GM12878 (cell line): ENCODE data around the gene SMAD4. TPM values are rescaled to one million over a fixed set of nuclear protein-coding genes. Genes with fewer than 3 reads are reported as not detected.

Source experiments
- ATAC-seq: fragments of 200-7000 bp; cut with Tn5 transposase; 3 replicates; pipeline ENCODE4 v1.9.1; 2020; ENCODE audit warnings: mild to moderate bottlenecking, moderate library complexity
- BruUV-seq: library from RNA; stranded (reverse); fragments of 400-500 nt; replicated peaks from 2 replicates; lab custom pipeline; 2021; lab: Mats Ljungman, UMichigan
- CTCF ChIA-PET: fragments of 300-600 bp; sonication (Branson Sonifier 250); formaldehyde crosslinking; extraction: SDS; loops from one replicate; lab custom pipeline; 2021; ENCODE audit warnings: inconsistent platforms; lab: Yijun Ruan, JAX
- POLR2A ChIA-PET: fragments of 350-600 bp; formaldehyde crosslinking; extraction: SDS; loops from one replicate; lab custom pipeline; 2021; ENCODE audit warnings: inconsistent platforms; lab: Charles Lee
- RAD21 ChIA-PET: fragments of 300-600 bp; sonication (Branson Sonifier 250); formaldehyde crosslinking; loops from one replicate; lab custom pipeline; 2023; ENCODE audit warnings: antibody characterized with exemption; ENCODE audit not compliant: unreplicated experiment; lab: Charles Lee
- SMC1A ChIA-PET: fragments of 300-600 bp; sonication (Branson Sonifier 250); formaldehyde crosslinking; loops from one replicate; lab custom pipeline; 2023; ENCODE audit not compliant: unreplicated experiment, uncharacterized antibody; lab: Charles Lee
- DNase-seq: peaks from one replicate; pipeline ENCODE4 v3.0.0-alpha.2; 2011; ENCODE audit warnings: low read depth, low spot score
- FAIRE-seq: peaks from 3 replicates; lab custom pipeline; 2011; peaks lifted over from hg19 to GRCh38; lab: Jason Lieb, UNC
- H2AFZ ChIP-seq: 2 replicates; pipeline ENCODE4 v1.6.0; 2011; ENCODE audit warnings: low read depth, low read length, control low read depth; ENCODE audit not compliant: control insufficient read depth
- H3K27ac ChIP-seq: 2 replicates; pipeline ENCODE4 v1.5.1; 2011; ENCODE audit warnings: control low read depth; ENCODE audit not compliant: control insufficient read depth, insufficient read depth
- H3K27me3 ChIP-seq, 2 experiments: replicated peaks in 1 of 2; 2 replicates each; pipeline versions ENCODE4 v1.6.0 to v1.6.1; 2011; ENCODE audit warnings: low read length in 1 of 2; ENCODE audit not compliant: control insufficient read depth in 2 of 2, insufficient read depth in 2 of 2
- H3K36me3 ChIP-seq, 2 experiments: 2 replicates each; pipeline ENCODE4 v1.5.1; 2011; ENCODE audit warnings: low read length in 1 of 2; ENCODE audit not compliant: control insufficient read depth in 2 of 2, insufficient read depth in 2 of 2
- H3K4me1 ChIP-seq: 2 replicates; pipeline ENCODE4 v1.6.1; 2011; ENCODE audit warnings: mild to moderate bottlenecking, low read length, moderate library complexity, mixed read lengths; ENCODE audit not compliant: control insufficient read depth, insufficient read depth
- H3K4me2 ChIP-seq: 2 replicates; pipeline ENCODE4 v1.6.0; 2011; ENCODE audit warnings: control low read depth; ENCODE audit not compliant: control insufficient read depth, insufficient read depth
- H3K4me3 ChIP-seq: fragments of 200-600 bp; sonication (generic); 2 replicates; pipeline ENCODE4 v1.5.1; 2016
- H3K79me2 ChIP-seq: 2 replicates; pipeline ENCODE4 v1.6.0; 2011; ENCODE audit warnings: low read length; ENCODE audit not compliant: control insufficient read depth, insufficient read depth
- H3K9ac ChIP-seq: 2 replicates; pipeline ENCODE4 v1.8.0; 2011; ENCODE audit warnings: low read length, control low read depth, mixed read lengths; ENCODE audit not compliant: control insufficient read depth, insufficient read depth
- H3K9me3 ChIP-seq: replicated peaks from 3 replicates; pipeline ENCODE4 v1.5.1; 2011; ENCODE audit warnings: mild to moderate bottlenecking, low read length; ENCODE audit not compliant: control insufficient read depth, insufficient read depth
- H4K20me1 ChIP-seq: 2 replicates; pipeline ENCODE4 v1.6.0; 2011; ENCODE audit not compliant: control insufficient read depth, insufficient read depth
- CHD1 ChIP-seq: IDR thresholded peaks from 2 replicates; pipeline ENCODE4 v1.6.1; 2012; ENCODE audit warnings: low read depth, low read length, improper control_type of control experiment
- CHD2 ChIP-seq: IDR thresholded peaks from 2 replicates; pipeline ENCODE4 v1.6.1; 2011; ENCODE audit warnings: low read depth, low read length, improper control_type of control experiment, borderline replicate concordance
- HCFC1 ChIP-seq: fragments of 150-350 bp; IDR thresholded peaks from 2 replicates; pipeline ENCODE4 v1.6.1; 2014; ENCODE audit warnings: low read length
- JUNB ChIP-seq: IDR thresholded peaks from 2 replicates; pipeline ENCODE4 v1.6.1; 2016; ENCODE audit warnings: antibody characterized with exemption, mild to moderate bottlenecking
- KLF5 ChIP-seq: fragments of 450-650 bp; IDR thresholded peaks from 2 replicates; pipeline ENCODE4 v1.6.1; 2014; ENCODE audit warnings: mild to moderate bottlenecking; ENCODE audit not compliant: partially characterized antibody
- MEF2A ChIP-seq: IDR thresholded peaks from 2 replicates; pipeline ENCODE4 v1.6.1; 2011; ENCODE audit warnings: low read depth, mild to moderate bottlenecking, low read length, moderate library complexity; ENCODE audit not compliant: insufficient read depth
- MYC ChIP-seq: IDR thresholded peaks from 2 replicates; pipeline ENCODE4 v1.6.1; 2011; ENCODE audit warnings: mild to moderate bottlenecking, low read length, moderate library complexity, inconsistent platforms; ENCODE audit not compliant: insufficient read depth, insufficient replicate concordance, insufficient read length, severe bottlenecking
- NFYB ChIP-seq: IDR thresholded peaks from 2 replicates; pipeline ENCODE4 v1.6.1; 2011; ENCODE audit warnings: low read depth, mild to moderate bottlenecking, low read length, improper control_type of control experiment, moderate library complexity; ENCODE audit not compliant: insufficient read depth
- RUNX3 ChIP-seq: IDR thresholded peaks from 2 replicates; pipeline ENCODE4 v1.6.1; 2012; ENCODE audit warnings: low read length, inconsistent platforms
- YY1 ChIP-seq: IDR thresholded peaks from 2 replicates; pipeline ENCODE4 v1.6.1; 2011; ENCODE audit warnings: low read depth, mild to moderate bottlenecking, low read length
- WGBS: methylation state at CpG from one replicate; pipeline ENCODE4 v1.1.6; 2016; ENCODE audit warnings: low lambda C conversion rate; ENCODE audit not compliant: insufficient replicate concordance, insufficient coverage; ENCODE audit errors: missing lambda C conversion rate; 5-methylcytosine and 5-hydroxymethylcytosine counted together
- in situ Hi-C: fragments of 300-500 bp; cut with MboI; formaldehyde crosslinking; loops from 9 replicates; pipeline ENCODE4 v1.14.3; 2018; ENCODE audit warnings: mixed read lengths
- intact Hi-C: fragments of 100-400 bp; cut with micrococcal nuclease; formaldehyde crosslinking; loops from one replicate; pipeline ENCODE4 v1.14.2; 2022; ENCODE audit not compliant: unreplicated experiment
- polyA plus RNA-seq, 11 experiments: library from polyadenylated mRNA; depleted of rRNA in 4 of 11; unstranded in 6 of 11; stranded (reverse) in 5 of 11; fragments of >200 nt; fragmentation: Nextera tagmentation in 4 of 11; fragmentation: Illumina TruSeq in 1 of 11; extraction: Ambion mirVana in 4 of 11; extraction: Trizol in 1 of 11; gene quantifications; 1 replicate in 1 of 11; 2 replicates in 10 of 11; pipeline versions ENCODE4 v1.2.1 to v1.2.3, GENCODE V29; 2011 to 2016; ENCODE audit warnings: inconsistent platforms in 2 of 11, missing spikeins in 2 of 11, low read depth in 1 of 11
- total RNA-seq, 4 experiments: library from RNA; depleted of rRNA in 3 of 4; stranded (reverse); fragments of >200 nt in 3 of 4; fragmentation: Illumina TruSeq in 1 of 4; extraction: Trizol in 1 of 4; gene quantifications; 2 replicates each; pipeline versions ENCODE4 v1.2.1 to v1.2.3, GENCODE V29; 2013 to 2021
- TF ChIP-seq, protein P1 (sequence below): IDR thresholded peaks from 2 replicates; pipeline ENCODE4 v1.6.1; 2011; ENCODE audit warnings: borderline replicate concordance, low read depth, mild to moderate bottlenecking, moderate library complexity, low read length; ENCODE audit not compliant: insufficient read depth, poor library complexity, severe bottlenecking
- TF ChIP-seq, protein P2 (sequence below): fragments of 450-650 bp; IDR thresholded peaks from 2 replicates; pipeline ENCODE4 v1.6.1; 2017; ENCODE audit warnings: low read depth, mild to moderate bottlenecking, moderate library complexity
- TF ChIP-seq, protein P3 (sequence below): fragments of 150-350 bp; IDR thresholded peaks from 2 replicates; pipeline ENCODE4 v1.6.1; 2016; ENCODE audit warnings: low read depth, low read length

The SMAD4 gene
- total and polyA plus RNA-seq, 10 of the 15 experiments (the other 5 are each of a cell fraction or from before 2014, with no cell fraction given): 9.6 to 99.9 (median 37.5) TPM

DNA sequence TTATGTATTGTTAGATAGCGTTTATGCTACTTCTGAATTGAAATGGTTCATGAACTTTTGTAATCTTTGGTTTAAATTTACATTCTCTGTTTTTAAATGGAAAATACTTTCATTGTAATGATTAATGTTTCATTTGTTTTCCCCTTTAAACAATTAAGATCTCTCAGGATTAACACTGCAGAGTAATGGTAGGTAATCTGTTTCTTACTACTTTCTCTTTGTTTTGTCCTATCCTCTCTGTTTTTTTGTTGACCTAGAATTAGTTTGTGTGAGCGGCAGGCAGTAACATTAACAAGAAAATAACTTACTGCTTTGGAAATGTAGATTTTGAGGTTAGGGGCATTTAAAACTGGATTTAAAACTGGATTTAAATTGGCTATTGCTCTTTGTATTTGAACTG lies 19.1 kb downstream of the SMAD4 start:
- SMC1A ChIA-PET: interaction anchor here (2.4 kb wide), 1 partner anchor 10 kb away, joined by 7 read pairs; no protein-coding TSS in a partner anchor
- no peak for TF ChIP-seq CHD2
- TF ChIP-seq, protein P1, sequence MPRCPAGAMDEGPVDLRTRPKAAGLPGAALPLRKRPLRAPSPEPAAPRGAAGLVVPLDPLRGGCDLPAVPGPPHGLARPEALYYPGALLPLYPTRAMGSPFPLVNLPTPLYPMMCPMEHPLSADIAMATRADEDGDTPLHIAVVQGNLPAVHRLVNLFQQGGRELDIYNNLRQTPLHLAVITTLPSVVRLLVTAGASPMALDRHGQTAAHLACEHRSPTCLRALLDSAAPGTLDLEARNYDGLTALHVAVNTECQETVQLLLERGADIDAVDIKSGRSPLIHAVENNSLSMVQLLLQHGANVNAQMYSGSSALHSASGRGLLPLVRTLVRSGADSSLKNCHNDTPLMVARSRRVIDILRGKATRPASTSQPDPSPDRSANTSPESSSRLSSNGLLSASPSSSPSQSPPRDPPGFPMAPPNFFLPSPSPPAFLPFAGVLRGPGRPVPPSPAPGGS: no peak
- TF ChIP-seq HCFC1: no peak
- no peak for TF ChIP-seq MYC
- TF ChIP-seq, protein P2, sequence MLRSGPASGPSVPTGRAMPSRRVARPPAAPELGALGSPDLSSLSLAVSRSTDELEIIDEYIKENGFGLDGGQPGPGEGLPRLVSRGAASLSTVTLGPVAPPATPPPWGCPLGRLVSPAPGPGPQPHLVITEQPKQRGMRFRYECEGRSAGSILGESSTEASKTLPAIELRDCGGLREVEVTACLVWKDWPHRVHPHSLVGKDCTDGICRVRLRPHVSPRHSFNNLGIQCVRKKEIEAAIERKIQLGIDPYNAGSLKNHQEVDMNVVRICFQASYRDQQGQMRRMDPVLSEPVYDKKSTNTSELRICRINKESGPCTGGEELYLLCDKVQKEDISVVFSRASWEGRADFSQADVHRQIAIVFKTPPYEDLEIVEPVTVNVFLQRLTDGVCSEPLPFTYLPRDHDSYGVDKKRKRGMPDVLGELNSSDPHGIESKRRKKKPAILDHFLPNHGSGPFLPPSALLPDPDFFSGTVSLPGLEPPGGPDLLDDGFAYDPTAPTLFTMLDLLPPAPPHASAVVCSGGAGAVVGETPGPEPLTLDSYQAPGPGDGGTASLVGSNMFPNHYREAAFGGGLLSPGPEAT: no peak
- TF ChIP-seq, protein P3, sequence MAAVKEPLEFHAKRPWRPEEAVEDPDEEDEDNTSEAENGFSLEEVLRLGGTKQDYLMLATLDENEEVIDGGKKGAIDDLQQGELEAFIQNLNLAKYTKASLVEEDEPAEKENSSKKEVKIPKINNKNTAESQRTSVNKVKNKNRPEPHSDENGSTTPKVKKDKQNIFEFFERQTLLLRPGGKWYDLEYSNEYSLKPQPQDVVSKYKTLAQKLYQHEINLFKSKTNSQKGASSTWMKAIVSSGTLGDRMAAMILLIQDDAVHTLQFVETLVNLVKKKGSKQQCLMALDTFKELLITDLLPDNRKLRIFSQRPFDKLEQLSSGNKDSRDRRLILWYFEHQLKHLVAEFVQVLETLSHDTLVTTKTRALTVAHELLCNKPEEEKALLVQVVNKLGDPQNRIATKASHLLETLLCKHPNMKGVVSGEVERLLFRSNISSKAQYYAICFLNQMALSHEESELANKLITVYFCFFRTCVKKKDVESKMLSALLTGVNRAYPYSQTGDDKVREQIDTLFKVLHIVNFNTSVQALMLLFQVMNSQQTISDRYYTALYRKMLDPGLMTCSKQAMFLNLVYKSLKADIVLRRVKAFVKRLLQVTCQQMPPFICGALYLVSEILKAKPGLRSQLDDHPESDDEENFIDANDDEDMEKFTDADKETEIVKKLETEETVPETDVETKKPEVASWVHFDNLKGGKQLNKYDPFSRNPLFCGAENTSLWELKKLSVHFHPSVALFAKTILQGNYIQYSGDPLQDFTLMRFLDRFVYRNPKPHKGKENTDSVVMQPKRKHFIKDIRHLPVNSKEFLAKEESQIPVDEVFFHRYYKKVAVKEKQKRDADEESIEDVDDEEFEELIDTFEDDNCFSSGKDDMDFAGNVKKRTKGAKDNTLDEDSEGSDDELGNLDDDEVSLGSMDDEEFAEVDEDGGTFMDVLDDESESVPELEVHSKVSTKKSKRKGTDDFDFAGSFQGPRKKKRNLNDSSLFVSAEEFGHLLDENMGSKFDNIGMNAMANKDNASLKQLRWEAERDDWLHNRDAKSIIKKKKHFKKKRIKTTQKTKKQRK: no peak
- TF ChIP-seq YY1: no peak
- no peak for TF ChIP-seq KLF5
- TF ChIP-seq NFYB: no peak
- no peak for TF ChIP-seq RUNX3
- no peak for TF ChIP-seq CHD1
- no peak for TF ChIP-seq MEF2A
- TF ChIP-seq JUNB: no peak
- 98% methylated on average over 2 of the region's 2 CpGs for WGBS
- intact Hi-C loops: no loop called here
- no peaks in the 10 kb centered on the region for H4K20me1 ChIP-seq
- CTCF ChIA-PET: interaction anchor here (0.7 to 4.2 kb wide), 6 partner anchors 10 to 229 kb away, joined by 3 to 41 read pairs (median 4); partner anchors contain the start of gene MRO
- DNase-seq (no peak), FAIRE-seq (no peak), ATAC-seq (no peak)
- H3K4me3 ChIP-seq: no peak overlapping the region
- POLR2A ChIA-PET: no interaction called here
- H3K9ac ChIP-seq: no peak overlapping the region
- in situ Hi-C loops: loop anchor here (10.0 to 25.0 kb wide), 2 partner anchors 234 to 1562 kb away; partner anchors contain the start of genes C18orf32 and RPL17
- BruUV-seq: no TSS peak
- H3K9me3 ChIP-seq: no peaks in the 10 kb centered on the region
- H3K27me3 ChIP-seq: no peaks in the 10 kb centered on the region
- RAD21 ChIA-PET: no interaction called here
- no peak overlapping the region for H3K27ac ChIP-seq
- H3K36me3 ChIP-seq: peaks cover 0 to 2% of the 10 kb centered on the region in 2 experiments; a peak in 1 of 4 replicates
- peaks cover 6% of the 10 kb centered on the region; the same call in 1 of the 2 replicates for H3K4me1 ChIP-seq
- H2AFZ ChIP-seq: no peak overlapping the region
- H3K4me2 ChIP-seq: no peak overlapping the region
- H3K79me2 ChIP-seq: peaks cover 22% of the 10 kb centered on the region
